Colon (tissue), 2 donors: ENCODE results near the gene PPP1R13L.
"Not testable (repeated sequence)": the region's sequence is repeated elsewhere in the genome, so short reads cannot be mapped to it uniquely, and the experiment has no call there.

ENCODE experiments used
- FAIRE-seq: peaks from 2 replicates; lab custom pipeline; 2012; peaks lifted over from hg19 to GRCh38; lab: Jason Lieb, UNC
- donor health status: control.
- donor health status: control.

Gene PPP1R13L

GRCh38 chr19:45345506-45345860 is 59.4 kb downstream of the PPP1R13L start:
- no peak for FAIRE-seq

- no peak for FAIRE-seq
Observed at GRCh38 chr19:45344621-45345505, 60.0 kb downstream of the PPP1R13L start.

- FAIRE-seq = no peak
Observed at GRCh38 chr19:45342911-45343310, 62.0 kb downstream of the PPP1R13L start.

GRCh38 chr19:45340899-45341453 is 63.9 kb downstream of the PPP1R13L start:
- no peak for FAIRE-seq

- no peak for FAIRE-seq
Observed at GRCh38 chr19:45340232-45340898, 64.5 kb downstream of the PPP1R13L start, which contains the start of gene KLC3. Gene KLC3 (plus strand): TSS chr19:45340750. CDS start chr19:45345542, 4,792 bp downstream.

- FAIRE-seq = no peak
Observed at GRCh38 chr19:45339629-45340028, 65.2 kb downstream of the PPP1R13L start.

- no peak for FAIRE-seq
Observed at GRCh38 chr19:45336696-45337251, 68.1 kb downstream of the PPP1R13L start.

GRCh38 chr19:45334881-45335280 is 70.0 kb downstream of the PPP1R13L start:
- FAIRE-seq = not testable (repeated sequence)

GRCh38 chr19:45333609-45334303 is 71.1 kb downstream of the PPP1R13L start:
- no peak for FAIRE-seq

GRCh38 chr19:45331411-45331810 is 73.5 kb downstream of the PPP1R13L start:
- no peak for FAIRE-seq
